T-helper 2 cell treated with Interferon-gamma antibody and Interleukin-4, amounts not matched to agents 100 ng/mL and 5 ng/mL, for 36 hours (primary cell): ENCODE data around the gene TWNK. TPM values are rescaled to one million over a fixed set of nuclear protein-coding genes. Genes with fewer than 3 reads are reported as not detected.

Experiments used
- intact Hi-C: fragments of 100-400 bp; cut with micrococcal nuclease; formaldehyde crosslinking; loops from one replicate; pipeline ENCODE4 v1.15.1; 2023
- total RNA-seq: library from RNA; stranded (reverse); gene quantifications from 2 replicates; pipeline ENCODE4 v1.2.3, GENCODE V29; 2022

The TWNK gene
- total RNA-seq, 1 donor from 2014 or later: 15.3 TPM

DNA sequence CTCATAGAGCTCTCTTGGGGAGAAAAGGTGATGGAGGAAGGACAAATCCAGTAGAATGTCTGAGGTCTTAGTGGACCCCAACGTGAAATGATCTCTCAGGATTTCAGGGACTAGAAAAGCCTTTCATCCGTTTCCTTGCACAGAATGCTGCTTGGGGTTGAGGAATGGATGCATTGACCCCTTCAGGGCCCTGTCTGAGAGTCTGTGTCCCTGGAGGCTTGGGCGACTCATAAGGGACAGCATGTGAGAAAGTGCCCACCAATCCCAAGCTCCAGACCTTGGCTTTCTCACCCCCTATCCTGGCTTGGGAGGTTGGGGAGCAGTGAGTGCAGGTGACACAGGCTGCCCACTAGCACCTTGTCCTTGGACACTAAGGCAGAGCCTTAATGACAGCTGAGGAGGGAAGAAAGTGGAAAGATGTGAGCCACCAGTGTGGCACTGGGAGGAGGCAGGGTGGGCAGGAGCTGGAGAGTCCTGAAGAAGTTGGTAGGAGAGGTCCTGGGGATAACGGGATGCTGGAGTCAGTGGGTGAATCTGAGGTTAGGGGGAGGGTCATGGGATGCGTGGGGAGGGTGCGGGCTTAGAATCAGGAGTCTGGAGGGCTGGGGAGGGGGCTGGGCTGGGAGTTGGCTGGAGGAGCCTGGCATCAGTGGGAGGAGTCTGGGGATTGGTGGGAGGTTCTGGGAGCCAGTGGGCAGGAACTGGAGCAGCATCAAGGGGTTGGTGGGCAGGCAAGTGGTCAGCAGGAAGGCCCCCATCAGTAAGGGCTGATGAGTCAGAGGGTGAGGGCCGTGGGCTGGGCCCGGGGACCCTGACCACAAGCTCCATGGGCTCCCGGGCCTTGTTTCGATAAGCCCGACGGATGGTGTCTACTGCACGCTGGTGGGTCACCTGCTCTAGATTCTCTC, 20.8 kb downstream of the TWNK start:
- intact Hi-C loops: no loop called here

DNA sequence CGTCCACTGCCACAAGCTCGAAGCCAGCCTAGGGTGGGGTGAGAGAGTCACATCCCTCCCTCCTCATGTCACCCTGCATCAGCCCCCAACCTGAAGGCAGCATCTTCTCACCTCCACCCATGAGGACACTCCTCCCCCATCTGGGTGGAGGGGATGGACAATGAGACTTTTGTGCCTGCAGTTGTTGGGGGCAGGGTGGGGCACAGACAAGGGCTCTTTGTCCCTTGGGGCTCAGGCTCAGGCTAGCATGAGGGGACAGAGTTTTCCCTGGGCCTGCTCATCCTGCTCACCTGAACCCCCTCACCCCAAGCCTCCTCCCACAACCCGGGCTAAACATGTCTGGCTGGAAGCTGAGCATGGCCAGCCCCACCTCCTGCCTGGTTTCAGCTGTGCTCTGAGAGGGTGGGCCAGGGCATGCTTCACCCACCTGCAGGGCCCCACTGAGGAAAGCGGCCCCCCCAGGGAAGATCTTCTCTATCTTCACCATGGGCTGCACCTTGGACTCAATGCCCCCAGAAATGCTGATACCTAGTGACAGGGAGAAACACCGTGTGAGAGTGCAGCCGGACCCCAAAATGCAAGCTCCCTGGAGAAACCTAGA, 21.6 kb downstream of the TWNK start:
- intact Hi-C loops: no loop called here

DNA sequence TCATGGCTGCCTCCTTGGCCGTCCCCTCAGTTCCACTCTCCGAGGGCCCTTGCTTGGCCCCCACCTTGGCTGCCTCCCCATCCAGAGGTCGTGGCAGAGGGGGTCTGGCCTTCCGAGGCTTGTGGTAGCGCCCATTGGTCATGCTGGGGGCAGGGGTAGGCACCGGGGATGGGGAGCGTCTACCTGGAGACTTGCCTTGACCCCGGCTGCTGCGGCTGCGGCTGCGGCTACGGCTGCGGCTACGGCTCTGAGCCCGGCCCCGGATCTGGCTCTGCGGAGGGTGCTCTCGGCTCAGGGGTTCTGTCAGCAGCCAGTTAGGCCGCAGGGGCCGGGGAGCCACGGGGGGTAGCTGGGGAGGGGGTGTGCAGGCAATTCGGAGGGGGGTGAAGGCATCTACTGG, 23.0 kb downstream of the TWNK start:
- intact Hi-C loops: no loop called here

DNA sequence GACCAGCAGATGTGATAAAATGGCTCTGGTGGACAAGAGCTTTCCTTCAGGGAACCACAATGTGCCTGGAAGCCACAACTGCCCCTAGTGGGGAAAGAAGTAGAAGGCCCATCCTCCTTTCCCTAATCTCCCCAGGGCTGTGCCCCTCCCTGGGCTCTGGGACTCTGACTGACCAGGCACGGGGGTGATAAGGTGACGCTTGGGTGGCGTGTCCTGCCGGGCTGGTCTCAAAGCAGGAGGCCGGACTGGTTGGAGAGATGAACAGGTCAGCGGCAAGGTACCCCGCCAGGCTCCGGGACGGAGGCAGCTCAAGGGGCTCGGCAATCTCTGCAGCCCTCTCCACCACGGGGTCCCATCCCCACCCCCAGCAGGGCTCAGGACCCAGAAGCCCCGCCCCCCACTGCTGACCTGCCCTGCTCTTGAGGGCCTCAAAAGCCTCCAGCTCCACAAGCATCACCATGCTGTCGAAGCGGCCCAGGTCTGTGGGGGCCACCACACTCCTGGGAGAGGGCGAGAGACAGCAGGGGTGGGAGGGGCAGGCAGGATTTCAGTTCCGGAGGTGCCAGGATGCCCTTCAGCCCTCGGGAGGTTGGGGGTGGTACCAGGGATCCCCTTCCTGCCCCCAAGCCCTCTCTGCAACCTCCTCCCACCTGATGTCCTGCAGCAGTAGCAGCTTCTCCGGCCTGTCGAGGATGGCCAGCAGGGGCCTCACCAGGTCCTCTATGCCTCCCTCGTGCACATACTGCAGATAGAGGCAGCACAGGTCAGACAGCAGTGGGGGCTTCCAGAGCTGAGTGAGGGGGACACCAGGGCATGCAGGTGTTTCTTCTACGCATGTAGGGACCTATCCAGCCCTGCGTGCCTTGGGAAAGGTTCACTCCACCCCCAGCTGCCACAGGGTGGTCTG, 24.4 kb downstream of the TWNK start:
- intact Hi-C loops: no loop called here

DNA sequence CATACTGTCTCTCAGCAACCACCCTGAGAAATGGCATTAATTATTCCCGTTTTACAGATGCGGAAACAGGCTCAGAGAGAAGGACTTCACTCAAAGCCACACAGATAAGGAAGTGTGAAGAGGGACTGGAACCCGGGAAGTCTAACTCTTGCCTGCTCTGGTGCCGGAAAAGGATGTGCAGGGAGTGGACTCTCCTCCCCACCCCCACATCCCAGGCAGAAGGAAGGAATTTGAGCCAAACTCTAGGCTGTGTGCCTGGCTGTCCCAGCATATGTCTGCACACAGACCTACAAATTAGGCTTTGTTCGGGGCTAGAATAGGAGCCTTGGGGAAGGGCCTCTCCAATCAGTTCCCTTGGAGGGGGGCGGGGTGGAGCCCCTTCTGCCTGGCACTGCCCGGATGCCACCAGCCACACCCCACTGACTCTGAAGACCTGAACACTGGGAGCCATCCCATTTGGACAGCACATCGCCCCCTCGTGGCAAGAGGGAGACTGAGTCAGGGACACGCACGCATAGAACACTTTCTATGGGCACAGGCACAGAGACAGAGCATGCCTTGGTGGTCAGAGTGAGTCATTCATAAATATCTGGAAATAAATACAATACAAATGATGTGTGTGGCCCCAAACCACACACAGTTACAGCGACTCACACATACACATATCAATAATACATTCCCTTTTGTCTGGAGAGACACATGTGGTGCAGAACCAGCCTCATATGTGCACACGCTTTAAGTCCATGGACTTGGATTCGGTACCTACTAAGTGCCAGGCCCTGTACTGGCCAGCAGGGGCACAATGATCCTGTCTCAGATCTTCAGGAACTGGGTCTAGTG, 25.4 kb downstream of the TWNK start:
- intact Hi-C loops: loop anchor here (1.0 kb wide), 1 partner anchor 13 kb away; the partner anchor contains the start of gene LZTS2

DNA sequence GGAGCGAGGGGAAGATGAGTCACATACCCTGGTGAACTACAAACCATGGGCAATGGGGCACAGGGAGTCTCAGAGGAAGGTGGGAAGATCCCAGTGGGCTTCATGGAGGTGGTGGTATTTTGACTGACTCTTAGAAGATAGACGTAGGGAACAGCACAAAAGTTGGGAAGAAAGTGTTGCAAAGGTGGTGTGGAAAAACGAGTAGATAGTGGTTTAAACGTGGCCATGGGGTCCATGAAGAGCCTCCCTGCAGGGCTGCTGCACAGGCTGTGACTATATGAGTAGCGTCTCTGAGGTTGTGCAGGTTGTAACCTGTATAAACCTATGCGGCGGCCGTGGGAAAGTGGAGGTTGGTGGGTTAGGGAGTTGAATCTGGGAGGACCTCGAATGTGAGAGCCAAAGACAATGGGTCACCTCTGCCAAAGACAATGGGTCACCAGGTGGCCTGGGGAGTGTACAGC, 26.1 kb downstream of the TWNK start:
- intact Hi-C loops: loop anchor here (1.0 kb wide), 1 partner anchor 14 kb away; the partner anchor contains the start of gene LZTS2

DNA sequence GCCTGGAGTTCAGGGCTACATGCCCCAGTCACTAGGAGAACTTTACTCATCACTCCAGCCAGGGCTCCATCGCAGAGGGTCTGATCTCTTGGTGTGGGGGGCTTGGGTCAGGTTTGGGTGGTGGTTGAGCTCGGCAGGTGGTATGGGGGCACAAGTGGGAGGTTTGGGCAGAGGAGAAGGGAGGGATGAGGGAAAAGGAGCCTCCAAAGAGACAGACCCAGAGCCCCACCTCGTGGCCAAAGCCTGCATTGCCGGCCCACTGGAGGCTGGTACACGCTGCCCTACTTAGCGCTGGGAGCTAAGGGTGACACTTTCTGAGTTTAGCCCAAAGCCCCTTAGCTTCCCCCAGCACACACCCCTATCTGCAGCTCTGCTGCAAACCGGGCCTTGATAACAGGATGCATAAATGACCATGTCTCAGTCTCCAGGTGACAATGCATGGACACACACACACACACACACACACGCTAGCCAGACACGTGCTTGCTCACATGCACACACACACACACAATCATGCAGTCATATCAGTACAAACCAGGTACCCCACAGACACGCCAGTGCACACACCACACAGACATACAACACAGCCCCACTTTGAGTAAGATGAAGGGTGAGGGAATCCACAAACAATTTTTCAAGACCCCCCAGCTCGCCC, 27.0 kb downstream of the TWNK start:
- intact Hi-C loops: loop anchor here (1.0 kb wide), 1 partner anchor 45 kb away; the partner anchor contains the start of gene SEMA4G

DNA sequence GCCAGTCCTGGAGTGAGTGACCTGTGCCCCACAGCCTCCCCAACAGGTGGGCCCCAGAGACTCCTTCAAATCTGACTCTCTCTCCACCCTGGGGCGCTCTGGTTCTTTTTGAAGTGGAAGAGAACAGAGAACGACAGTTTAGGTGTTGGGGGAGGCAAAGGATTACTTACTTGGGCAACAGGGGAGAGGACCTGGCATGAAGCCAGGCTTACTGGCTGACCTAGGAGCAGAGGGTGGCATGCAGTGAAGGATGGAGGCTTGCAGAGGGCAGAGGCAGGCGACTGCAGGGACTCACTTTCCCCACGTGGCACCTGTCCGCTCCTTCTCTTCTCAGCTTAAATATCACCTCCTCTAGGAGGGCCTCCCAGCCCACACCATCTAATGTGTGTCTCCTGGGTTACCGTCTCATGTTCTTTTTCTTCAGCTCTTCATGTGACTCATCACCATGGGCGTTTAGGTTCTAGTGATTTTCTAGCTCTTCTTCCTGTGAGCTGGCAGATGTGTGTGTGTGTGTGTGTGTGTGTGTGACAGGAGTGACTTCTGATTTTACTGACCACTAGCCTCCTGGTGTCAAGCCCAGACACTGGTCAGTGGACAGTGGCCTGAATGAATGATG, 27.7 kb downstream of the TWNK start:
- intact Hi-C loops: loop anchor here (1.0 kb wide), 1 partner anchor 46 kb away; the partner anchor contains the start of gene SEMA4G

DNA sequence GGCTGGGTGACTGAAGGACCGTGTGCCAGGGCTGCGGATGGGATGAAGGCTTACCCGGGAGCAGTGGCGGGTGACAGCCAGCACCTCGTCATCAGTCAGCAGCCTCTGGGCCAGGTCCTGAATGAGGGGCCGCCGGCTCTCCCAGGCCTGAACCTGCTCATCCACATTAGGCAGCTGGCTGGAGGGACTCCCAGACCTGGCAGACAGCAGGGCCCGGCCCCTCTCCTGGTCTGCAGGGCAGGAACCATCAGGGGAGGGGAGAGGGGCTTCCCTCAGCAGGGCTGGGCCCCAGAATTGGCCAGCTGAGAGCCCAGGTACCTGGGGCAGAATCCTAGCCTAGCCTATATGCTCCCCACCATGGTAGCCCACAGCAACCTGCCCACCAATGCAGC, 28.2 kb downstream of the TWNK start:
- intact Hi-C loops: no loop called here

DNA sequence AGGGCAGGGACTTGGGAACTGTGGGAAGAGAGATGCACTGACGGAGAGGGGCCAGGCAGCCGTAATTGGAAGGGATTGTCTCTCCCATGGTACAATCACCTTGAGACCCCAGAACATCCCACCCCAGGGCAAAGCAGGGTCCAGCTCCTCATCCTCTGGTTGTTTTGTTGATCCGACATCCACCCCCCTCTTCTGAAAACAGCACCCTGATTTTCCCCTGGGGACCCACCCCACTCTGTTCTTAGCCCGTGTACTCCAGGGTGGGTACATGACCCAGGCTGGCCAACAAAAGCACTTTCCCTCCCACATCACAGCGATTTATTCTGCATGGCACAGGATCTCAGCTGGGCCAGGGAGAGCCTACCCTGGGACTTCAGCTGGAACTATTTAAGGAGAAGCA, 29.5 kb downstream of the TWNK start:
- intact Hi-C loops: no loop called here

DNA sequence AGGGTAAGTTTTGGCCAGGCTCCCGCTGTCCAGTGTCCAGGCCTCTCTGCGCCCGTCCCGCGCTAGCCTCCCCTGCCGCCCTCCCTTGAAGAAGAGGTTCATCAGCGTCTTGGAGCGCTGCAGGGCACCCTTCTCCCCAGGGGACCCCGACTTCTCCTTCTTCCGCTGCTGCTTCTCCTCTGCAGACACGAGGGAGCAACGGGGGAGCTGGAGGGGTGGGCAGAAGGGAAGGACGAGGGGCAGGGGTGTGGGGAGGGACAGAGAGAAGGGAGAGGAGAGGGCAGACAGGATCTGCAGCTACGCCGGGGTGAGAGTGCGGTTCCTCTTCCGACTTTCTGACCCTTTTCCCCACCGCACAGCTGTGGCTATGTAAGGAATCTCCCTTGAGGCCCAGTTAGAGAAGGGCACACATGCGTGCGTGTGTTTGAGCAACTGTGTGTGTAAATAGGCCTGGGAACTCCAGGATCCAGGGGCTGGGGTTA, 30.8 kb downstream of the TWNK start:
- intact Hi-C loops: loop anchor here (2.0 kb wide), 1 partner anchor 15 kb away; no protein-coding TSS in a partner anchor

DNA sequence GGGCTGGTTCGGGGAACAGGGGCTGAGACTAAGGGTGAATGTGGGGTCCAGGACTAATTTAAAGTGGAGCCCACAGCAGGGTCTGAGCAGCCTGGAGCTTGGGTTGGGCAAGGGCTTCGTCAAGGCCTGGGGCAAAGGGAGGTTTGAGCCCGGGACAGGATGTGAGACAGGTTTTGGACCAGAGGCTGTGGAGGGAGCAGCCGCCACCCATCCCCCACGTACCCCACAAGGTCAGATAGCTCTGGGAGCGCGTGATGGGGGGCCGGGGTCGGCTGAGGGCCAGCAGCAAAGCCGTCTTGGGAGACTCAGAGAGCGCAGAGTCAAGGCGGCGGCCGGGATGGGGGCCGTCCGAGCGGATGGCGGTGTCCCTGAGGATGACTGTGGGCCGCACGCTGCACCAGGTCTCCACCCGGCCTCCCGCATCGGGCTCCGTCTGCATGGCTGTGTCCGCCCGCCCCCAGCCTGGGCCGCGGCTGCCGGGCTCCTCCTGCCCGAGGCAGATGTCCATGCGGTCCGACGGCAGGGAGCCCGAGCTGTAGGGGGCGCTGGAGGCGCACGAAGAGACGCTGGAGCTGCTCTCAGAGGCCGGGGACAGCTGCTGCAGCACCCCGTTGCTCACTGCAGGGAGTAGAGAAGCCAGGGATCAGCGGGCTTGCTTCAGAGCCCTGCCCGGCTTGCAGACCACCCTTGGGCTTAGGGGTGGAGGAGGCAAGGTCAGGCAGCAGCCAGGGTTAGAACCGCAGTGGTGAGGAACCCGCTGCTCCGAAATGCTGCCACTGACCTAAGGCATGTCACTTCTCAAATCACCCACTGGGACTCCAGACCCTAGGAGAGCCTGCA, 31.5 kb downstream of the TWNK start:
- intact Hi-C loops: loop anchor here (2.0 kb wide), 1 partner anchor 14 kb away; no protein-coding TSS in a partner anchor

DNA sequence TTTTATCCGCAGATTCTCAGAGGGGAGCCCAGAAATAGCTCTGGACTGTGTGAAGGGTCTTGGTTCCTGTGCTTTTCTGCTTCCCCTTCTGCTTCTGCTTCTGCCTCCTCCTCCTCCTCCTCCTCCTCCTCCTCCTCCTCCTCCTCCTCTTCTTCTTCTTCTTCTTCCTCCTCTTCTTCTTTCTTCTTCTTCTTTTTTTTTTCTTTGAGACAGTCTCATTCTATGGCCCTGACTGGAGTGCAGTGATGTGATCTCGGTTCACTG, 32.0 kb downstream of the TWNK start:
- intact Hi-C loops: loop anchor here (2.0 kb wide), 1 partner anchor 13 kb away; no protein-coding TSS in a partner anchor

DNA sequence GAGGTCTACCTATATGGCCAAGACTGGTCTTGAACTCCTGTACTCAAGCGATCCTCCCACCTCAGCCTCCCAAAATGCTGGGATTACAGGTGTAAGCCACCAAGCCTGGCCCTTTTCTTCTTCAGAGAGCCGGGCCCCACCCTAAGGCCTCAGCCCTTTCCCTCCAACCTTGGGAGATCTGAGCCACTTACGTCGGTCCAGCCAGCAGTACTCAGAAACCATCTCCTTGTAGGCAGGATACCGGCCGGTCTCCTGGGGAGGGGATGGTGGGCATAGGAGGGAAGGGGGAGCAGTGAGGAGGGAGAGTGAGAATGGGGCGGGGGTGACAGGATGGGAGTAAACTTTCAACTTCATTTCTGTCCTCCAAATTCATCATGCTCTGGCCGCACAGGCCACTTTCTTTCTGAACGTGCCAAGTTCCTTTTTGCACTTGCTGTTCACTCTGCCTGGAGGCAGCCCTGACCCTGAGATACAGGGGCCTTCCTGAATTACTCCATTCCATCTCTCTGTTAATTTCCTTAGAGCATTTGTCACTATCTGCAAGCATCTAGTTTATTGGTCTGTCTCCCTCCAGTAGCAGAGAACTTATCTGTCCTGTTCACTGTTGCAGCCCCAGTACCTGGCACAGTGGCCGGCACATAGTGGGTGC, 33.2 kb downstream of the TWNK start:
- intact Hi-C loops: no loop called here

DNA sequence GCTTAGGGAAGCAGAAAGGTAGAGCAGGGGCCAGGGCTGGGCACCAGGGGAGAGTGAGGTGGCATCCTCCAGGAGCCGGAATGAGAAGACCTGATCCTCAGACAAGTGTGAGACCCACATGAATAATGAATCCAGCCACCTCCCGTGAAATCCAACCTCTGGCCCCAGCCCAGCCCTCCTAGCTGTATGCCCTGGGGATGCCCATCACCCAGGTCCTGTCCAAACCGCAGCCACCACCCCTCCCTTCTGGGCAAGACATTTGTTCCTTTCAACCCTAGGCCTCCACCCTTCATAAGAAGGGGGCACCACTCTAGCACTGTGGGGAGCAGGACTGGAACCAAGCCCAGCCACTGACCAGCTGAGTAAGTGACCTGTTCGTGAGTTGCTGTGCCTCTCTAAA, 33.9 kb downstream of the TWNK start:
- intact Hi-C loops: no loop called here

DNA sequence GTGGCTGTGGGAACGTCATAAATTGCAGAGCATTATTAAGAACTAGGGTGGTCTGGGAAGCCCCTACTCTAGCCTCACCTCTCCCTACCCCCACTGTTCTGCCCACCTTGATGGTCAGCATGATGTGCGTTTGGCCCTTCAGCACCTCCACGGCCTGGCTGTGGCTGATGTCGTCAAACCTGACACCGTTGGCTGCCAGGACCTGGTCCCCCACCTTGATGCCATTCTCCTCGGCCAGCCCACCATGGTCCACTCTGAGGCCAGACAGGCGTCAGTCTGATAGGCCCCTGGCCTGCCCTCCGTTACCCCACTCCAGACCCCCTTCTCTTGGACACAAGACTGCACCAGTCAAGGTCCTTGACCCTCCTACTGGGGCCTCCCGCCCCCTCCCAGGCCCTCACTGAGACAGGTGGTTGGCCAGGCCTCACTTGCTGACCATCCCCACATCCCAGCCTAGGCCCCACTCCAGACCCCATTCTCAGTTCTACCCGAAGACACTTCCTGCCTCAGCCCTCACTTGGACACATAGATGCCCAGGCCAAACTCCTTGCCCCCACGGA, 34.4 kb downstream of the TWNK start:
- intact Hi-C loops: no loop called here

DNA sequence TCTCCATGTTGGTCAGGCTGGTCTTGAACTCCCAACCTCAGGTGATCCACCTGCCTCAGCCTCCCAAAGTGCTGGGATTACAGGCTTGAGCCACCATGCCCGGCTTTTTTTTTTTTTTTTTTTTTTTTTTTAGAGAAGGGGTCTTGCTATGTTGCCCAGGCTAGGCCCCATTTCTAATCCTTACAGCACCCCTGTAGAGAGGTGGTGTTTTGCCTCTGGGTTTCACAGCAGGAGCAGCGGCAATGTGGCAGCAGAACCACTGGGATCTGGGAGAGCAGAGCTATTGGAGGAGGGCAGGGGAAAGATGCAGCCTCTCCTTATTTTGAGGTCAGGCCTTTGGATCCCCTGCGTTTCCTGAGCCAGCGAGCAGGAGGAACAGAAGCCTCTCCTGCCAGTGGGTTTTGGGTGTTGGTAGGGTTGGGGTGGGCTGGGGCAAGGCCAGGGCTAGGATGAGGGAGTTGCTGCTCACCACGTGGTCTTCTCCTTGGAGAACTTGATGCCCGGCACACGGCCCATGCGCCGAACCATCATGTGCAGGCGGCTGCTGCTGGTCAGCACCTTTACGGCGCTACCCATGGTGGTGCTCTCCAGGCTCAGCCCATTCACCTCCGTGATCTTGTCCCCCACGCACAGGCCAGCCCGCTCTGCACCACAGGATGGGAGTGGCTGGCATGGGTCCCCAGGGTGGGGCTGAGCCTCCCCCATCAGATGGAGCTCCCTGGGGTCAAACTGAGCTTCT, 35.8 kb downstream of the TWNK start:
- intact Hi-C loops: no loop called here
